NT2/D1 (cell line): Measurements from ENCODE around the gene SUMO3.

ENCODE experiments used
- DNase-seq: peaks from one replicate; pipeline ENCODE4 v3.0.0-alpha.2; 2011; ENCODE audit warnings: low read depth, low spot score
- H3K27me3 ChIP-seq: 2 replicates; pipeline ENCODE4 v1.6.0; 2011; ENCODE audit warnings: mild to moderate bottlenecking; ENCODE audit not compliant: insufficient read length, insufficient read depth
- H3K36me3 ChIP-seq: 2 replicates; pipeline ENCODE4 v1.6.1; 2011; ENCODE audit warnings: mild to moderate bottlenecking, low read length, mixed read lengths; ENCODE audit not compliant: insufficient read depth, insufficient read length
- H3K4me1 ChIP-seq: 2 replicates; pipeline ENCODE4 v1.5.1; 2011; ENCODE audit not compliant: insufficient read depth, insufficient read length
- H3K4me3 ChIP-seq: 2 replicates; pipeline ENCODE4 v1.5.1; 2011; ENCODE audit warnings: low read depth; ENCODE audit not compliant: insufficient read length
- H3K9ac ChIP-seq: 2 replicates; pipeline ENCODE4 v1.6.0; 2011; ENCODE audit warnings: low read depth; ENCODE audit not compliant: insufficient read length
- H3K9me3 ChIP-seq: 2 replicates; pipeline ENCODE4 v1.5.1; 2011; ENCODE audit warnings: mild to moderate bottlenecking, low read length; ENCODE audit not compliant: insufficient read depth
- SUZ12 ChIP-seq: IDR thresholded peaks from 2 replicates; pipeline ENCODE4 v1.6.1; 2011; ENCODE audit not compliant: insufficient read length, insufficient read depth; ENCODE audit errors: extremely low read depth
- YY1 ChIP-seq: IDR thresholded peaks from 2 replicates; pipeline ENCODE4 v1.6.1; 2011; ENCODE audit not compliant: insufficient read length, insufficient read depth
- ZNF274 ChIP-seq: IDR thresholded peaks from 2 replicates; pipeline ENCODE4 v1.6.1; 2011; ENCODE audit warnings: mild to moderate bottlenecking, low read depth, low read length

The SUMO3 gene

DNA sequence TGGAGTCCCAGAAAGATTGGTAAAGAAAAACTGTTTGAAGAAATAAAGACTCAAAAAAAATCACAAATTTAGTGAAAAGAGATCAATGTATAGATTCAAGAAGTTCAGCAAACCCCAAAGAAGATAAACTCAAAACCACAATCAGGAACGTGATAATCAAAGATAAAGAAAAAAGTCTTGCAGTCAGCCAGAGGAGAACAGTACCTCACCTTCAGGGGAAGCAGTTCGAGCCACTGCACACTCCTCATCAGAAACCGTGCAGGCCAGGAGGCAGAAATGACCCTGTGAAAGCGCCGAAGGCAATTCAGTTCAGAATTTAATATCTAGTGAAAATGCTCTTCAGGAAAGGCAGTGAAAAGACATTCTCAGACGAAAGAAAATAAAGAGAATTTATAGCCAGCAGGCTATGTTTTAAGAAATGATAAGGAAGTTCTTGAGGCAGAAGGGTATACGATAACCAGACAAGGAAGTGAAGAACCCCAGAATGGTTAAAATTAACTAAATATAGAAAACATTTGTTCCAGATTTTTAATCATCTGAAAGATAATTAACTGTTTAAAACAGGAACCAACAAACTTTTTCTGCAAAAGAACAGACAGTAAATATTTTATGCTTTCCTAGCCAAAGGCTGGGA is 13.5 kb upstream of the SUMO3 start:
- Histone ChIP-seq H3K4me1 (no peaks in the 10 kb centered on the region), H3K9ac (no peak overlapping the region), H3K4me3 (no peak overlapping the region), H3K36me3 (no peaks in the 10 kb centered on the region), H3K9me3 (peaks cover 28% of the 10 kb centered on the region), H3K27me3 (no peaks in the 10 kb centered on the region)
- TF ChIP-seq YY1 (no peak), SUZ12 (no peak), ZNF274 (no peak)
- DNase-seq = no peak

DNA sequence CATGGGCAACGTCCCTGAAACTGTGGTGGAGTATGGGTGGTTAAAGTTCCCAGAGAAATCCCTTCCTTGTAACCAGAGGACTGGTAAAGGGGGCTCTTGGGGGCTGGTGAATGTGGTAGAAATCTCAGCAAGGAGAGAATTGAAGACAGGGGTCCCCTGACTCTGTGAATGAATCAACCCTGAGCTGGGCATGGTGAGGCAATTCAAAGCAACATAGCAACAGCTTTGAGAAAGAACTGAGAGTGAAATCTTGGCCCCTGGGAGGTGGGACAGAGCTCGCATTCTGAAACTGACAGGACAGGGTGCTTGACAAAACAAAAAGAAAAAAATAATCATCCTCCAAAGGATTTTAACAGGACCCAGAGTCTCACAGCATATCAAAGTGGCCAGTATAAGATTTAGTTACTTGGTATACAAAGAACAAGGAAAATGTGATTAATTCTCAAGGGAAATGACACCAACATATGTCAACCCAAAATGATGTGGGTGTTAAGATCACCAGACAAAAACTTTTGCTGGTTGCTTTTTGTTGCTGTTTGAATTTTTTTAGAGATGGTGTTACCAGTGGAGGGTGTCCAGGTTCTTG is 11.7 kb upstream of the SUMO3 start:
- Histone ChIP-seq H3K36me3 (no peaks in the 10 kb centered on the region), H3K4me1 (no peaks in the 10 kb centered on the region), H3K9ac (no peak overlapping the region), H3K27me3 (no peaks in the 10 kb centered on the region), H3K9me3 (peaks cover 34% of the 10 kb centered on the region), H3K4me3 (no peak overlapping the region)
- DNase-seq = no peak
- no peak for TF ChIP-seq YY1
- TF ChIP-seq ZNF274 = no peak
- no peak for TF ChIP-seq SUZ12

DNA sequence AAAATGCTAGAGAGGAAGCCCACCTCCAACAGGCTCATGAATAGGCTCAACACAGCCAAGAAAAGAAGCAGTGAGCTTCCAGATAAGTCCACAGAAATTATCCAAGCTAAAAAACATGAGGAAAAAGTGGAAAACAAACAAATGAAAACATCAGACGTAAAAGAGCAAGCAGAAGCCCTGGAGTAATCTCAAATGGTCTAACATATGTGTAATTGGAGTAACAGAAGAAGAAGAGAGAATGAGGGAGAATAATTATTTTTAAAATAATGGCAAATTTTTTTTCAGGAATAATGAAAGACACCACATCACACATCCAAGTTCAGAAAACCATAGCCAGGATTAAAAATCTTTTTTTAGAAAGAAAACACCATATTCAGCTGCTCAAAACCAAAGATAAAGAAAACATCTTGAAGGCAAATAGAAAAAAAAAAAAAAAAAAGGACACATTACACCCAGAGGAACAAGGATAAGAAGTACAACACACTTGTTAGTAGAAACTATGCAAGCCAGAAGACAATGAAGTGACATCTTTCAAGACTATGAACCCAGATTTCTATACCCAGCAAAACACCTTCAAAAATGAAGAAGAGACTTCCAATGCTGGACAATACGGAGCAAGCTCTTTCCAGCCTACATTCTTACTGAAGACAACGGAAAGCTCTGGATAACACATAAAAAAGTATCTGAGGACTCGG is 10.6 kb upstream of the SUMO3 start:
- H3K9ac ChIP-seq = no peak overlapping the region
- H3K4me1 ChIP-seq = no peaks in the 10 kb centered on the region
- no peak for TF ChIP-seq ZNF274
- H3K36me3 ChIP-seq = no peaks in the 10 kb centered on the region
- no peaks in the 10 kb centered on the region for H3K27me3 ChIP-seq
- no peak for DNase-seq
- no peak overlapping the region for H3K4me3 ChIP-seq
- peaks cover 40% of the 10 kb centered on the region for H3K9me3 ChIP-seq

DNA sequence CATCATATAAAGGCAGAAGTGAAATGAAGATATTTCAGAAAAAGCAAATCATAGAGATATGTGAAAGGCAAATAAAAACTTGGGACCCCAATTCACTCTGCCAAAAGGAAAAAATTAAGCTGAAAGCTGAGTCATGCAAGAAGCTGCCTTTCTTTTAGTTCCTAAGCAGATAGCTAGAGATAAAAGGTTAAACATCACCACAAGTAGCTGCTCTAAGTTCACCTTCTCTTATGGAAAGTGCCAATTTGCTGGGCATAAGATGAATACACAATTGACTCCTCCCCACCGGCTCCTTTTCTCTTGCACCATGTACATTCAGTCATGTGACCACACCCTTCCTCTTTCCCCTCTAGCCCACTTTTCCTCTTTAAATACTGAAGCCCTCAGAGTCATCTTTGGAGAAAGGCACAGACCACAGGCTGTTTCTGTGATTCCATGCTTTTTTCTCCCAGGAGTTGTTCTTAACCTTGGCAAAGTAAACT is 5.4 kb upstream of the SUMO3 start:
- TF ChIP-seq YY1 (no peak), SUZ12 (no peak), ZNF274 (no peak)
- H3K9me3 ChIP-seq = peaks cover 80% of the 10 kb centered on the region
- no peaks in the 10 kb centered on the region for H3K36me3 ChIP-seq
- H3K4me1 ChIP-seq = peaks cover 2% of the 10 kb centered on the region
- H3K9ac ChIP-seq = no peak overlapping the region
- no peak overlapping the region for H3K4me3 ChIP-seq
- no peaks in the 10 kb centered on the region for H3K27me3 ChIP-seq
- DNase-seq = no peak

DNA sequence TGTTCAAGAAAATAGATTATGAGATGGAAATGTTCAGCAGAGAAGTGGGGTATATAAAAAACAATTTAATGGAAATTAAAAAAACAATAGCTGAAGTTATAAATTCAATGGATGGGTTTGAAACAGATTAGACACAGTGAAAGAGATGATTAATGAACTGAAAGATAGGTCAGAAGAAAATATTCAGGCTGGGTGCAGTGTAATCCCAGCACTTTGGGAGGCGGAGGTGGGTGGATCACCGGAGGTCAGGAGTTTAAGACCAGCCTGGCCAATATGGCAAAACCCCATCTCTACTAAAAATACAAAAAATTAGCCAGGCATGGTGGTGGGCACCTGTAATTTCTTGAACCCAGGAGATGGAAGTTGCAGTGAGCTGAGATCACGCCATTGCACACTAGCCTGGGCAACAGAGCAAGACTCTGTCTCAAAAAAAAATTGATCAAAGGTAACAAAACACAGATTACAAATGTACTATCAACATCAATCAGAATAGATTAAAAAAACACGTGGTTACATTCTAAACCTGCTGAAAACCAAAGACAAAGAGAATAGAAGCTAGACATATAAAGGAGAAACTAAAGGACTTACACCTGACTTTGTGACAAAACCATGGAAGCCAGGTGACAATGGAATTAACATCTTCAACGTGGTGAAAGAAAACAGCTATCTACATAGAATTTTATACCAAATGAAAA is 4.8 kb upstream of the SUMO3 start:
- TF ChIP-seq SUZ12 (no peak), YY1 (no peak), ZNF274 (no peak)
- Histone ChIP-seq H3K27me3 (no peaks in the 10 kb centered on the region), H3K9me3 (peaks cover 74% of the 10 kb centered on the region), H3K4me1 (peaks cover 2% of the 10 kb centered on the region), H3K9ac (no peak overlapping the region), H3K36me3 (no peaks in the 10 kb centered on the region), H3K4me3 (no peak overlapping the region)
- no peak for DNase-seq

DNA sequence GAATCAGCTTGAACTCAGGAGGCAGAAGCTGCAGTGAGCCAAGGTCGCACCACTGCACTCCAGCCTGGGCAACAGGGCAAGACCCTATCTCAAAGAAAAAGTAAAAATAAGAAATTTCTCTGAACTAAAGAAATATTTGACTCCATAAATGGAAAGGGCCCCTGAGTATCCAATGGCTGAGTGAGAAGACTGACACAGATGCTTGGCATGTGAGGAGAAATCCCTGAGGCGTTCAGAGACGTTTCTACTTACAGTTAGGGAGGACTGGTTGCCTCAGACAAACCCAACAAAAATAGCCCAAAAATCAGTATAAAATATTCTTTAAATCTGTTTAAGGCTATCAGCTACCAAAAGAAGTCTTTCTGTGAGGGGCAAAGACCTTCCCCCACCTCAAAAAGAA is 3.0 kb upstream of the SUMO3 start:
- no peak for DNase-seq
- Histone ChIP-seq H3K4me3 (no peak overlapping the region), H3K4me1 (peaks cover 4% of the 10 kb centered on the region), H3K27me3 (no peaks in the 10 kb centered on the region), H3K9ac (no peak overlapping the region), H3K36me3 (peaks cover 5% of the 10 kb centered on the region), H3K9me3 (peaks cover 56% of the 10 kb centered on the region)
- no peak for TF ChIP-seq YY1
- TF ChIP-seq ZNF274 = no peak
- TF ChIP-seq SUZ12 = no peak
